ENCODE data around the gene PRRC2B. TPM values are rescaled to one million over a fixed set of nuclear protein-coding genes. Genes with fewer than 3 reads are reported as not detected.

PRRC2B gene
- total RNA-seq, 1 donor from 2014 or later, result 235 TPM

DNA sequence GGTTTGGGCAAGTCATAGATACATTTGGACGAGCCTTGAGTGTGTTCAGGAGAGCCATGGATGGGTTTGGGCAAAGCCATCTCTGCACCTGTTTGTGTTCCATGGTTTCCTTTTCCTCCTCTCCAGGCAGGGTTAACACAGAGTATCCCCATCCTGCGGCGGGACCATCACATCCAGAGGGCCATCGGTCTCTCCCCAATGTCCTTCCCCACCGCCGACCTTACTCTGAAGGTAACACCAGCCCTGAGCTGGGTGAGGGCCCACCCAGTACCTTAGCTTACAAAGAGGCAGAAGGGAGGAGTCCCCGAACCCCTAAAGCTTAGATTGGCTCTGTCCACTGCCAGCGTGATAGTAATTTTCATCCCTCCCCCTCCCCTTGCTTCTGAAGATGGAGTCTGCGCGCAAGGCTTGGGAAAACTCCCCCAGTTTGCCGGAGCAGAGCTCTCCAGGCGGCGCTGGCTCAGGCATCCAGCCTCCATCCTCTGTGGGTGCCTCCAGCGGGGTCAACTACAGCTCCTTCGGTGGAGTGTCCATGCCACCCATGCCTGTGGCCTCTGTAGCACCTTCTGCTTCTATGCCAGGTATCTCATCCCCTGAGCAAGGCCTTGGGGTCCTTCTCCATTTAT lies 90.8 kb downstream of the PRRC2B start:
- Mint-ChIP-seq H3K4me3 (ENCODE audit: unreplicated experiment) (no peak overlapping the region), H3K36me3 (ENCODE audit: low read depth) (peaks cover 48% of the 10 kb centered on the region), H3K27me3 (ENCODE audit: low read depth) (no peaks in the 10 kb centered on the region), H3K9me3 (ENCODE audit: low read depth) (no peaks in the 10 kb centered on the region), H3K27ac (ENCODE audit: unreplicated experiment) (no peak overlapping the region), H3K4me1 (ENCODE audit: low read depth) (no peaks in the 10 kb centered on the region)
- TF ChIP-seq, protein P1, sequence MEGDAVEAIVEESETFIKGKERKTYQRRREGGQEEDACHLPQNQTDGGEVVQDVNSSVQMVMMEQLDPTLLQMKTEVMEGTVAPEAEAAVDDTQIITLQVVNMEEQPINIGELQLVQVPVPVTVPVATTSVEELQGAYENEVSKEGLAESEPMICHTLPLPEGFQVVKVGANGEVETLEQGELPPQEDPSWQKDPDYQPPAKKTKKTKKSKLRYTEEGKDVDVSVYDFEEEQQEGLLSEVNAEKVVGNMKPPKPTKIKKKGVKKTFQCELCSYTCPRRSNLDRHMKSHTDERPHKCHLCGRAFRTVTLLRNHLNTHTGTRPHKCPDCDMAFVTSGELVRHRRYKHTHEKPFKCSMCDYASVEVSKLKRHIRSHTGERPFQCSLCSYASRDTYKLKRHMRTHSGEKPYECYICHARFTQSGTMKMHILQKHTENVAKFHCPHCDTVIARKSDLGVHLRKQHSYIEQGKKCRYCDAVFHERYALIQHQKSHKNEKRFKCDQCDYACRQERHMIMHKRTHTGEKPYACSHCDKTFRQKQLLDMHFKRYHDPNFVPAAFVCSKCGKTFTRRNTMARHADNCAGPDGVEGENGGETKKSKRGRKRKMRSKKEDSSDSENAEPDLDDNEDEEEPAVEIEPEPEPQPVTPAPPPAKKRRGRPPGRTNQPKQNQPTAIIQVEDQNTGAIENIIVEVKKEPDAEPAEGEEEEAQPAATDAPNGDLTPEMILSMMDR (IDR thresholded peaks at IDR 0.05), result no peak
- peak; percentile 81 for DNase-seq (ENCODE audit: low spot score)

DNA sequence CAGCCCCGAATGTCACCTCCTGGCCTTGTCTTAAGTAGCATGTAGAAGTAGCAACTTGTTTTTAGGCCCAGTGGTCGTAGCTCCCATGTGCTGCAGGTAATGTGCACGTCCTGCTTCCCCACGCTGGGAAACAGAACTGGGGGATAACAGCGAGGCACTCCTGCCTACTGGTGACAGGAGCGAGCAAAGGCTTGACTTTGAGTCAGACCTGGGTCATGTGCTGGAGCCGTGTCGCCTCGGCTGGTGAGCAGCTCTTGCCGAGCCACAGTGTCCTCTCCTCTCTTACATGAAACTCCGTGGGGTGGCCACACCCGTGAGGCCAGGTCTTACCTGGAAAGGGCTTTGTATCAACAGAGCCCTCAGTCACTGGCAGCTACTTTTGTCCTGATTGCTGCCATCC lies 91.3 kb downstream of the PRRC2B start:
- TF ChIP-seq, protein P1 (IDR thresholded peaks at IDR 0.05), result no peak
- Mint-ChIP-seq H3K36me3 (ENCODE audit: low read depth) (peaks cover 51% of the 10 kb centered on the region), H3K9me3 (ENCODE audit: low read depth) (no peaks in the 10 kb centered on the region), H3K27me3 (ENCODE audit: low read depth) (no peaks in the 10 kb centered on the region), H3K4me3 (ENCODE audit: unreplicated experiment) (no peak overlapping the region), H3K27ac (ENCODE audit: unreplicated experiment) (no peak overlapping the region), H3K4me1 (ENCODE audit: low read depth) (no peaks in the 10 kb centered on the region)
- DNase-seq (ENCODE audit: low spot score), result no peak

DNA sequence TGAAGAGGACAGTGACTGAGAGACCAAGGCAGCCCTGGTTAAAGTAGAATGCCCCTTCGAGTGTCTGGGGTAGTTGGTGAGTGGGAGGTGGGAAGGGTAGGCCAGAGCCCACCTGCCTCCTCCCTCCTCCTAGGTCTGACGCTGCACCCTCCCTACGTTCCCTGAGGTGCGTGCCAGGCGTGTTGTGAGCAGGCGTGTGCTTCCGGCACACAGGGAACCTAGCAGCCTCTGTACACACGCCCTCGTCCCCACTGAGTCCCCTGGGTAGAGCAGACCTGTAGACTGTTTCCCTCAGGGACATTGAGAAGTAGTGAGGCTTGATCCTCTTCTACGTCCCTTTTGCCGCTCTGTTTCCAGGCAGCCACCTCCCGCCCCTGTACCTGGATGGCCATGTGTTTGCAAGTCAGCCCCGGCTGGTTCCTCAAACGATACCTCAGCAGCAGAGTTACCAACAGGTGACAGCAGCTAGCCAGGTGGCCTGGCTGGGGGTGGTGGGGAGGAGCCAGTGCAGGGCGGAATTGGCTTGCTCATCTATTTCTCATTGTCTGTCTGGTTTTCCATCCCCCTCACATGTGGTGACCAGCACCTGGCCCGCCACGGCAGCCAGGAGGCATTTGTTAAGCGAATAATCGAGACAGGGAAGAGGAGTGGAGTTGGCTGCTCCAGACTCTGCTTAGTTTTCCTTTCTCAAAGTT lies 92.0 kb downstream of the PRRC2B start:
- Mint-ChIP-seq H3K4me1 (ENCODE audit: low read depth) (no peaks in the 10 kb centered on the region), H3K27me3 (ENCODE audit: low read depth) (no peaks in the 10 kb centered on the region), H3K36me3 (ENCODE audit: low read depth) (peaks cover 56% of the 10 kb centered on the region), H3K9me3 (ENCODE audit: low read depth) (no peaks in the 10 kb centered on the region), H3K27ac (ENCODE audit: unreplicated experiment) (no peak overlapping the region), H3K4me3 (ENCODE audit: unreplicated experiment) (no peak overlapping the region)
- peak; percentile 72 for DNase-seq (ENCODE audit: low spot score)
- TF ChIP-seq, protein P1 (IDR thresholded peaks at IDR 0.05), result no peak

DNA sequence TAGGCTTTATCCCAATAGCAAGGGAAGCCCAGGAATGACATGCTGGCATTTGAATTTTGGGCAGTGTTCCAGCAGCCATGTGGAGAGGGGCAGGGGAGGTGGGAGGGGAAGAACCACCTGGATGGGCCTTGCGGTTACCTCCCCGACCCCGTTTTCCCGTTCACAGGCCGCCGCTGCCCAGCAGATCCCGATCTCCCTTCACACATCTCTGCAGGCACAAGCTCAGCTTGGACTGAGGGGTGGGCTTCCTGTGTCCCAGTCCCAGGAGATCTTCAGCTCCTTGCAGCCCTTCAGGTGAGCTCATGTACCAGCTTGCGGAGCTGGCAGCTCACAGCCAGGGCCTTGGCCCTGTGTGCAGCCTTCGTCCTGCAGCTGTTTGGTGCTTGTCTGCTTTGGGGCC lies 93.1 kb downstream of the PRRC2B start:
- Mint-ChIP-seq H3K4me3 (ENCODE audit: unreplicated experiment) (no peak overlapping the region), H3K27me3 (ENCODE audit: low read depth) (no peaks in the 10 kb centered on the region), H3K27ac (ENCODE audit: unreplicated experiment) (no peak overlapping the region), H3K4me1 (ENCODE audit: low read depth) (no peaks in the 10 kb centered on the region), H3K36me3 (ENCODE audit: low read depth) (peaks cover 62% of the 10 kb centered on the region), H3K9me3 (ENCODE audit: low read depth) (no peaks in the 10 kb centered on the region)
- TF ChIP-seq, protein P1 (IDR thresholded peaks at IDR 0.05), result no peak
- peak; percentile 85 for DNase-seq (ENCODE audit: low spot score)

DNA sequence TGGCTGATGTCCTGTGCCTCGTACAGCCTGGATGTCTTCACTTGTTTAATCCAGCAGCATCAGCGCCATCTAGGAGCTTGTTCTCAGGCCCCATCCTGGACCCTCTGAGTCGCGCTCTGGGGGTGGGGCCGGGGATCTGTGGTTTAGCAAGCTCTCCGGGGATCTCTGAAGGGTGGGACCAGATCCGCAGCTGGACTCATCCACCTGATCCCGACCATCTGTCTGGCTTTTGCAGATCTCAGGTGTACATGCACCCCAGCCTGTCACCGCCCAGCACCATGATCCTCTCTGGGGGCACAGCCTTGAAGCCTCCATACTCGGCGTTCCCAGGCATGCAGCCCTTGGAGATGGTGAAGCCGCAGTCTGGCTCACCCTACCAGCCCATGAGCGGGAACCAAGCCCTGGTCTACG lies 93.7 kb downstream of the PRRC2B start:
- Mint-ChIP-seq H3K9me3 (ENCODE audit: low read depth) (no peaks in the 10 kb centered on the region), H3K27ac (ENCODE audit: unreplicated experiment) (no peak overlapping the region), H3K4me3 (ENCODE audit: unreplicated experiment) (no peak overlapping the region), H3K36me3 (ENCODE audit: low read depth) (peaks cover 59% of the 10 kb centered on the region), H3K27me3 (ENCODE audit: low read depth) (no peaks in the 10 kb centered on the region), H3K4me1 (ENCODE audit: low read depth) (no peaks in the 10 kb centered on the region)
- peak; percentile 68 for DNase-seq (ENCODE audit: low spot score)
- TF ChIP-seq, protein P1 (IDR thresholded peaks at IDR 0.05), result no peak
